D721Med (cell line): ENCODE measurements around the gene ILF2.

ENCODE experiments used
- DNase-seq: peaks from one replicate; pipeline ENCODE4 v3.0.0; 2011; ENCODE audit warnings: low spot score; ENCODE audit not compliant: insufficient read length
- FAIRE-seq: peaks from 2 replicates; lab custom pipeline; 2011; peaks lifted over from hg19 to GRCh38; lab: Jason Lieb, UNC
- TF ChIP-seq, protein P1 (sequence below): IDR thresholded peaks from 2 replicates; pipeline ENCODE4 v1.5.1; 2012; ENCODE audit warnings: mild to moderate bottlenecking, control low read depth; ENCODE audit not compliant: insufficient read depth; ENCODE audit errors: missing control alignments

ILF2 gene

DNA sequence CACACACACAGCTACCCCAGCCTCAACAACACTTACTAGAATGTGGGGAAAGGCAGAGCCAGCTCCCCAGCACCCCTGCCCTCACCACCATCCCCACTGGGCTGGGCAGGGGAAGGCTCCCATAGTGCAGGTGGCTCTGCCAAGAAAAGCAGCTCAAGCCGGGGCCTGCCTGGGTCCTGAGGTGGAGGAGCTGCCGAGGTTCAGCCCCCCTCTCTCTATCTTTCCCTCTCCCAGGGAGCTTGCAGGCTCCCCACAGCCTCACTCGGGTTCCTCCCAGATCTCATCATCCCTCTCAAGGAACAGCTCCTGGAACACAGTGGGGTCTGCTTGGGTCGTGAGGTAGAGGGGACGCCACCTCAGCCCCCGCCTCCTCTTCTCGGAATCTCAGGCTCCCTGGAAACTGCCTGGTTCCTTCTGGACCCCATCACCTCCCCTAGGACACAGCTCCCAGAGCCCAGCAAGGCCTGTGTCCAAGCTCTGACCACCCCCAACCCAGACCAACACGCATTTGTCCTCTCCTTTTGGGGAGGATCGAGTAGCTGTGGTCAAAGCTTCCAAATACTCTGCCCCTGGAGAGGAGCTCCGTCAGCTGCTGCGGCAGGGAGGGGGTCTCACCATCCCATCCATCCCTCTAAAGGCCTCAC lies 58.6 kb downstream of the ILF2 start:
- DNase-seq (no peak), FAIRE-seq (no peak)
- TF ChIP-seq, protein P1, sequence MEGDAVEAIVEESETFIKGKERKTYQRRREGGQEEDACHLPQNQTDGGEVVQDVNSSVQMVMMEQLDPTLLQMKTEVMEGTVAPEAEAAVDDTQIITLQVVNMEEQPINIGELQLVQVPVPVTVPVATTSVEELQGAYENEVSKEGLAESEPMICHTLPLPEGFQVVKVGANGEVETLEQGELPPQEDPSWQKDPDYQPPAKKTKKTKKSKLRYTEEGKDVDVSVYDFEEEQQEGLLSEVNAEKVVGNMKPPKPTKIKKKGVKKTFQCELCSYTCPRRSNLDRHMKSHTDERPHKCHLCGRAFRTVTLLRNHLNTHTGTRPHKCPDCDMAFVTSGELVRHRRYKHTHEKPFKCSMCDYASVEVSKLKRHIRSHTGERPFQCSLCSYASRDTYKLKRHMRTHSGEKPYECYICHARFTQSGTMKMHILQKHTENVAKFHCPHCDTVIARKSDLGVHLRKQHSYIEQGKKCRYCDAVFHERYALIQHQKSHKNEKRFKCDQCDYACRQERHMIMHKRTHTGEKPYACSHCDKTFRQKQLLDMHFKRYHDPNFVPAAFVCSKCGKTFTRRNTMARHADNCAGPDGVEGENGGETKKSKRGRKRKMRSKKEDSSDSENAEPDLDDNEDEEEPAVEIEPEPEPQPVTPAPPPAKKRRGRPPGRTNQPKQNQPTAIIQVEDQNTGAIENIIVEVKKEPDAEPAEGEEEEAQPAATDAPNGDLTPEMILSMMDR, result no peak
